Measurements from ENCODE around the gene PLXNA4.

GRCh38 chr7:132206594-132206993, 369.7 kb downstream of the PLXNA4 start:
- TF ChIP-seq POLR2A (IDR thresholded peaks at IDR 0.05; ENCODE audit: low read depth, low read length) (no peak), POLR2AphosphoS5 (IDR thresholded peaks at IDR 0.05; ENCODE audit: low read depth, low read length) (no peak), TAF1 (IDR thresholded peaks at IDR 0.05; ENCODE audit: borderline replicate concordance, low read depth, low read length) (no peak)

All from GM12892 (cell line).